CD4-positive, alpha-beta T cell (primary cell): ENCODE measurements around the gene SYCE3. TPM values are rescaled to one million over a fixed set of nuclear protein-coding genes. Genes with fewer than 3 reads are reported as not detected.

Experiments used
- ATAC-seq: fragments of 200-7000 bp; cut with Tn5 transposase; one replicate; pipeline ENCODE4 v1.10.0; 2022; ENCODE audit warnings: mild to moderate bottlenecking; ENCODE audit not compliant: poor library complexity
- CTCF ChIA-PET: fragments of 350-600 bp; sonication (Branson Sonifier 250); formaldehyde crosslinking; loops from one replicate; lab custom pipeline; 2021; ENCODE audit warnings: antibody characterized with exemption, inconsistent platforms; lab: Charles Lee
- POLR2A ChIA-PET: fragments of 350-600 bp; sonication (Branson Sonifier 250); formaldehyde crosslinking; loops from one replicate; lab custom pipeline; 2021; ENCODE audit warnings: antibody characterized with exemption, inconsistent platforms; lab: Charles Lee
- DNase-seq, 14 experiments: peaks; one replicate each; pipeline ENCODE4 v3.0.0-alpha.2; 2013 to 2020; ENCODE audit warnings: mixed read lengths in 2 of 14
- H3K27ac ChIP-seq, 2 donors: one replicate each; pipeline versions ENCODE4 v1.5.1 to v1.7.0; 2013; ENCODE audit warnings: low read length in 2 of 2, low read depth in 1 of 2, mild to moderate bottlenecking in 1 of 2
- H3K27me3 ChIP-seq, 2 experiments: 1 replicate in 1 of 2; 2 replicates in 1 of 2; pipeline versions ENCODE4 v1.6.1 to v1.7.0; 2013; ENCODE audit warnings: low read length in 2 of 2, control low read depth in 1 of 2, mild to moderate bottlenecking in 1 of 2, moderate library complexity in 1 of 2; ENCODE audit not compliant: insufficient read depth in 2 of 2, control insufficient read depth in 1 of 2
- H3K36me3 ChIP-seq: one replicate; pipeline ENCODE4 v1.6.1; 2013; ENCODE audit warnings: low read length, control low read depth; ENCODE audit not compliant: insufficient read depth
- H3K4me1 ChIP-seq: one replicate; pipeline ENCODE4 v1.6.1; 2013; ENCODE audit warnings: low read length, control low read depth; ENCODE audit not compliant: insufficient read depth
- H3K4me3 ChIP-seq: one replicate; pipeline ENCODE4 v1.5.1; 2013; ENCODE audit warnings: mild to moderate bottlenecking, low read length, moderate library complexity
- H3K9me3 ChIP-seq, 2 experiments: 1 replicate in 1 of 2; 2 replicates in 1 of 2; pipeline versions ENCODE4 v1.6.1 to v1.7.0; 2013; ENCODE audit warnings: low read length in 2 of 2, mild to moderate bottlenecking in 2 of 2, control low read depth in 1 of 2, moderate library complexity in 1 of 2; ENCODE audit not compliant: control insufficient read depth in 1 of 2, insufficient read depth in 1 of 2
- H3K27ac Mint-ChIP-seq: one replicate; pipeline ENCODE4 v1.8.0; 2020; ENCODE audit warnings: mixed read lengths
- H3K27me3 Mint-ChIP-seq: one replicate; pipeline ENCODE4 v1.8.0; 2021; ENCODE audit warnings: mixed read lengths
- H3K36me3 Mint-ChIP-seq: one replicate; pipeline ENCODE4 v1.8.0; 2021; ENCODE audit warnings: low read depth, mixed read lengths
- H3K4me1 Mint-ChIP-seq: one replicate; pipeline ENCODE4 v1.8.0; 2021; ENCODE audit warnings: low read depth, mixed read lengths
- H3K4me3 Mint-ChIP-seq: one replicate; pipeline ENCODE4 v1.8.0; 2020; ENCODE audit warnings: mild to moderate bottlenecking, mixed read lengths
- H3K9me3 Mint-ChIP-seq: one replicate; pipeline ENCODE4 v1.8.0; 2020; ENCODE audit warnings: mixed read lengths
- intact Hi-C, 2 experiments: fragments of 100-400 bp; cut with DNase I in 1 of 2; cut with micrococcal nuclease in 1 of 2; formaldehyde crosslinking; loops; one replicate each; pipeline versions ENCODE4 v1.15.1 to v1.9.0; 2023 to 2025; cut with DNase I, micrococcal nuclease
- total RNA-seq, 174 experiments: library from RNA in 2 of 174; stranded (reverse) in 2 of 174; gene quantifications; one replicate each; pipeline ENCODE4 v1.2.3 and lab custom pipeline; 2021 to 2026
- TF ChIP-seq, protein P1 (sequence below): fragments of 200-600 bp; IDR thresholded peaks from one replicate; pipeline ENCODE4 v1.8.0; 2022; ENCODE audit warnings: antibody characterized with exemption, mild to moderate bottlenecking

Gene SYCE3
- total RNA-seq, 2 experiments from 2014 or later, result not detected

GRCh38 chr22:50504369-50505211 lies 58.1 kb downstream of the SYCE3 start:
- Histone ChIP-seq H3K27ac (no peak overlapping the region), H3K4me3 (no peak overlapping the region), H3K9me3 (no peaks in the 10 kb centered on the region), H3K27me3 (no peaks in the 10 kb centered on the region), H3K36me3 (peaks cover 37% of the 10 kb centered on the region), H3K4me1 (peaks cover 38% of the 10 kb centered on the region)
- no peak overlapping the region for H3K27ac Mint-ChIP-seq
- POLR2A ChIA-PET, result interaction anchor here (1.5 kb wide), 1 partner anchor 23 kb away, joined by 4 read pairs; no protein-coding TSS in a partner anchor
- H3K27me3 Mint-ChIP-seq, result no peaks in the 10 kb centered on the region
- CTCF ChIA-PET, result interaction anchor here (1.3 kb wide), 1 partner anchor 21 kb away, joined by 4 read pairs; the partner anchor contains the start of gene SCO2
- DNase-seq (peak in 1 of 14 experiments; percentile 42), ATAC-seq (no peak)
- intact Hi-C loops, result loop anchor here (5.0 to 10.0 kb wide), 3 partner anchors 32 to 160 kb away; partner anchors contain the start of gene PPP6R2 (in 1 of the 2)
- H3K4me1 Mint-ChIP-seq, result peaks cover 19% of the 10 kb centered on the region
- no peak overlapping the region for H3K4me3 Mint-ChIP-seq
- TF ChIP-seq, protein P1, sequence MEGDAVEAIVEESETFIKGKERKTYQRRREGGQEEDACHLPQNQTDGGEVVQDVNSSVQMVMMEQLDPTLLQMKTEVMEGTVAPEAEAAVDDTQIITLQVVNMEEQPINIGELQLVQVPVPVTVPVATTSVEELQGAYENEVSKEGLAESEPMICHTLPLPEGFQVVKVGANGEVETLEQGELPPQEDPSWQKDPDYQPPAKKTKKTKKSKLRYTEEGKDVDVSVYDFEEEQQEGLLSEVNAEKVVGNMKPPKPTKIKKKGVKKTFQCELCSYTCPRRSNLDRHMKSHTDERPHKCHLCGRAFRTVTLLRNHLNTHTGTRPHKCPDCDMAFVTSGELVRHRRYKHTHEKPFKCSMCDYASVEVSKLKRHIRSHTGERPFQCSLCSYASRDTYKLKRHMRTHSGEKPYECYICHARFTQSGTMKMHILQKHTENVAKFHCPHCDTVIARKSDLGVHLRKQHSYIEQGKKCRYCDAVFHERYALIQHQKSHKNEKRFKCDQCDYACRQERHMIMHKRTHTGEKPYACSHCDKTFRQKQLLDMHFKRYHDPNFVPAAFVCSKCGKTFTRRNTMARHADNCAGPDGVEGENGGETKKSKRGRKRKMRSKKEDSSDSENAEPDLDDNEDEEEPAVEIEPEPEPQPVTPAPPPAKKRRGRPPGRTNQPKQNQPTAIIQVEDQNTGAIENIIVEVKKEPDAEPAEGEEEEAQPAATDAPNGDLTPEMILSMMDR, result no peak
- peaks cover 15% of the 10 kb centered on the region for H3K36me3 Mint-ChIP-seq
- no peaks in the 10 kb centered on the region for H3K9me3 Mint-ChIP-seq

GRCh38 chr22:50503475-50504145 lies 59.1 kb downstream of the SYCE3 start:
- Mint-ChIP-seq H3K4me1 (peaks cover 11% of the 10 kb centered on the region), H3K27ac (no peak overlapping the region), H3K4me3 (no peak overlapping the region), H3K27me3 (no peaks in the 10 kb centered on the region), H3K9me3 (no peaks in the 10 kb centered on the region), H3K36me3 (peaks cover 15% of the 10 kb centered on the region)
- CTCF ChIA-PET, result interaction anchor here (1.3 kb wide), 1 partner anchor 22 kb away, joined by 4 read pairs; the partner anchor contains the start of gene SCO2
- peaks cover 31% of the 10 kb centered on the region for H3K4me1 ChIP-seq
- H3K27ac ChIP-seq, result no peak overlapping the region
- TF ChIP-seq, protein P1, result no peak
- H3K9me3 ChIP-seq, result no peaks in the 10 kb centered on the region
- no peak for ATAC-seq
- intact Hi-C loops, result loop anchor here in 1 of 2 experiments (10.0 kb wide), 1 partner anchor 159 kb away; the partner anchor contains the start of gene PPP6R2
- DNase-seq, result peak in 3 of 14 experiments; percentile 25 to 51 (median 27)
- H3K36me3 ChIP-seq, result peaks cover 37% of the 10 kb centered on the region
- H3K27me3 ChIP-seq, result no peaks in the 10 kb centered on the region
- H3K4me3 ChIP-seq, result no peak overlapping the region
- POLR2A ChIA-PET, result interaction anchor here (1.5 kb wide), 1 partner anchor 24 kb away, joined by 4 read pairs; no protein-coding TSS in a partner anchor
